Left lobe of liver (tissue), 2 donors: ENCODE measurements around the gene SARS2. TPM values are rescaled to one million over a fixed set of nuclear protein-coding genes. Genes with fewer than 3 reads are reported as not detected.
"Not testable (repeated sequence)": the region's sequence is repeated elsewhere in the genome, so short reads cannot be mapped to it uniquely, and the experiment has no call there.

Source experiments
- ATAC-seq: fragments of 200-7000 bp; cut with Tn5 transposase; one replicate; pipeline ENCODE4 v1.9.1; 2020; ENCODE audit warnings: mild to moderate bottlenecking, moderate library complexity
- DNase-seq: peaks from one replicate; pipeline ENCODE4 v3.0.0-alpha.2; 2020; ENCODE audit warnings: low spot score
- total RNA-seq: library from RNA; stranded (reverse); gene quantifications from one replicate; pipeline ENCODE4 v1.2.1, GENCODE V29; 2021
- donor health status: DM: no; HTN: no; CAD: no; lungs with moderate emphysema.
- donor health status: DM: no; HTN: yes; CAD: no.

SARS2 gene
- total RNA-seq, 1 donor from 2014 or later, result 12.8 TPM

GRCh38 chr19:38946229-38947010 is 15.9 kb upstream of the SARS2 start:
- ATAC-seq (peak; percentile 26), DNase-seq (no peak)

GRCh38 chr19:38945562-38946228 is 15.1 kb upstream of the SARS2 start:
- DNase-seq (no peak), ATAC-seq (peak; percentile 5)

GRCh38 chr19:38944981-38945506 is 14.5 kb upstream of the SARS2 start:
- ATAC-seq, result no peak
- DNase-seq, result no peak

GRCh38 chr19:38942471-38943181 is 12.1 kb upstream of the SARS2 start:
- ATAC-seq (peak; percentile 19), DNase-seq (no peak)

- DNase-seq (no peak), ATAC-seq (no peak)
These were observed 11.4 kb upstream of the SARS2 start for GRCh38 chr19:38941979-38942378.

- not testable (repeated sequence) for DNase-seq, ATAC-seq
These were observed 10.9 kb upstream of the SARS2 start for GRCh38 chr19:38941466-38941865.

- ATAC-seq (no peak), DNase-seq (no peak)
These were observed 9.4 kb upstream of the SARS2 start for GRCh38 chr19:38939957-38940356.

- DNase-seq (no peak), ATAC-seq (no peak)
These were observed 3.0 kb upstream of the SARS2 start for GRCh38 chr19:38933544-38933943.

GRCh38 chr19:38932425-38933179 is 2.0 kb upstream of the SARS2 start:
- ATAC-seq (no peak), DNase-seq (peak; percentile 53)

- ATAC-seq (peak; percentile 2), DNase-seq (no peak)
These were observed 894 bp upstream of the SARS2 start for GRCh38 chr19:38931521-38931793.

- ATAC-seq (peak; percentile 90), DNase-seq (peak; percentile 98)
These were observed 385 bp upstream of the SARS2 start, which contains the start of gene MRPS12 for GRCh38 chr19:38930776-38931520. Gene MRPS12, plus strand, starts transcription at chr19:38930944. Its CDS starts 351 bp downstream, at chr19:38931295.

GRCh38 chr19:38928391-38929001 is 2.1 kb downstream of the SARS2 start:
- ATAC-seq (no peak), DNase-seq (no peak)

GRCh38 chr19:38924388-38924787 is 6.2 kb downstream of the SARS2 start:
- DNase-seq, result no peak

GRCh38 chr19:38922482-38922881 is 8.1 kb downstream of the SARS2 start:
- DNase-seq (no peak), ATAC-seq (no peak)

More at GRCh38 chr19:38924388-38924787, 6.2 kb downstream of the SARS2 start:
- ATAC-seq, result no peak

- DNase-seq, result no peak
- ATAC-seq, result no peak
These were observed 8.9 kb downstream of the SARS2 start for GRCh38 chr19:38921420-38922274.

- no peak for DNase-seq
- no peak for ATAC-seq
These were observed 9.8 kb downstream of the SARS2 start for GRCh38 chr19:38920602-38921419.

GRCh38 chr19:38919837-38920601 is 10.5 kb downstream of the SARS2 start:
- DNase-seq, result no peak

More at GRCh38 chr19:38919837-38920601, 10.5 kb downstream of the SARS2 start:
- no peak for ATAC-seq
